ENCODE results near the gene PGAP1. TPM values are rescaled to one million over a fixed set of nuclear protein-coding genes. Genes with fewer than 3 reads are reported as not detected.

PGAP1 gene
- total and polyA plus RNA-seq, 2 experiments from 2014 or later = 6.5 to 13.4 TPM

- no peak for TF ChIP-seq CTCF (IDR thresholded peaks at IDR 0.05; ENCODE audit: low read depth, low read length)
- no peaks in the 10 kb centered on the region for H3K9me3 ChIP-seq (ENCODE audit: low read depth)
- H3K4me3 ChIP-seq = no peak overlapping the region
- no peaks in the 10 kb centered on the region for H3K36me3 ChIP-seq
- H3K27me3 ChIP-seq = no peaks in the 10 kb centered on the region
- H3K4me1 ChIP-seq (ENCODE audit: low read depth) = no peaks in the 10 kb centered on the region
- no peak overlapping the region for H3K27ac ChIP-seq
- no peak for DNase-seq (ENCODE audit: low read depth in 1 of 2, low spot score in 1 of 2)
Observed at GRCh38 chr2:196967775-196968174, 41.3 kb upstream of the PGAP1 start.

GRCh38 chr2:196967116-196967515, 40.6 kb upstream of the PGAP1 start:
- no peaks in the 10 kb centered on the region for H3K9me3 ChIP-seq (ENCODE audit: low read depth)
- peak in 1 of 2 donors; percentile 86 for DNase-seq (ENCODE audit: low read depth in 1 of 2, low spot score in 1 of 2)
- TF ChIP-seq CTCF (IDR thresholded peaks at IDR 0.05; ENCODE audit: low read depth, low read length) = no peak
- H3K4me3 ChIP-seq = no peak overlapping the region
- H3K4me1 ChIP-seq (ENCODE audit: low read depth) = no peaks in the 10 kb centered on the region
- H3K27me3 ChIP-seq = no peaks in the 10 kb centered on the region
- no peaks in the 10 kb centered on the region for H3K36me3 ChIP-seq
- H3K27ac ChIP-seq = no peak overlapping the region

DNA sequence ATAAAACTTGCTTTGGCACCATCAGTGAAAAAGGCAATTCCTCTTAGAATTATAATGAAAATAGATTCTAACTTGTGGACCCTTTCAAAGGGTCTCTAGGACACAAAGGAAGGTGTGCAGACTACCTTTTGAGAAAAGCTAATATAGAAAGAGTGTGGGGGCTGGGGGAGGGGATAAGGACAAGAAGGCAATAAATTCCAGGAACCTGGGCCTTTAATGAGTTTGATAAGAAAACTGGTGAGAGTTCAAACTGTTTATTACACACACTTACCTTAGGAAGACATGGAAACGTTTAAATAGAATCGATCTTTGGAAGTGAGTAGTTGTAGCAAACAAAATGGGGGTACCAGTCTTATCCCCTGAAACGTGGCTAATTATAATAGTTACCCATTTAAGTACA, 39.6 kb upstream of the PGAP1 start:
- TF ChIP-seq CTCF (IDR thresholded peaks at IDR 0.05; ENCODE audit: low read depth, low read length) = no peak
- no peaks in the 10 kb centered on the region for H3K9me3 ChIP-seq (ENCODE audit: low read depth)
- no peak for DNase-seq (ENCODE audit: low read depth in 1 of 2, low spot score in 1 of 2)
- H3K4me1 ChIP-seq (ENCODE audit: low read depth) = no peaks in the 10 kb centered on the region
- no peak overlapping the region for H3K27ac ChIP-seq
- H3K4me3 ChIP-seq = no peak overlapping the region
- H3K27me3 ChIP-seq = no peaks in the 10 kb centered on the region
- H3K36me3 ChIP-seq = no peaks in the 10 kb centered on the region

DNA sequence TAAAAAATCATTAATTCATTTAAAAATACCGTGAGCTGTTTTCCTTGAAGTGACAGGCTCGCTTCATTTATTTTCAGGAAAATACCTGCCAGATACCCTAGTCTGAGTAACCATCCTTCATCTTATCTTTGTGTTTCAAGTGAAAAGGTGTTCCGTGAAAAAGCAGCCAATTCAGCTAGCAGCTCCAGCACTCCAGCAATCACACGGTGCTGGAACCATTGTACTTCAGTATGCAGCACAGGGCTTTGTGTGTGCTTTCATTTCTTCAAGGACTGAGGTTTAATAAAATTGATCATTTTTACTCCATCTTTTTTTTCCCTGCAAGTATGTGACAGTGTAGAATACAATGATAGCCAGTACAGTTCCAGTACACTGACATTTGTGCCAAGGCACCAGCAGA, 39.1 kb upstream of the PGAP1 start:
- TF ChIP-seq CTCF (IDR thresholded peaks at IDR 0.05; ENCODE audit: low read depth, low read length) = no peak
- no peak overlapping the region for H3K4me3 ChIP-seq
- DNase-seq (ENCODE audit: low read depth in 1 of 2, low spot score in 1 of 2) = no peak
- no peaks in the 10 kb centered on the region for H3K27me3 ChIP-seq
- no peak overlapping the region for H3K27ac ChIP-seq
- no peaks in the 10 kb centered on the region for H3K4me1 ChIP-seq (ENCODE audit: low read depth)
- H3K36me3 ChIP-seq = no peaks in the 10 kb centered on the region
- no peaks in the 10 kb centered on the region for H3K9me3 ChIP-seq (ENCODE audit: low read depth)

DNA sequence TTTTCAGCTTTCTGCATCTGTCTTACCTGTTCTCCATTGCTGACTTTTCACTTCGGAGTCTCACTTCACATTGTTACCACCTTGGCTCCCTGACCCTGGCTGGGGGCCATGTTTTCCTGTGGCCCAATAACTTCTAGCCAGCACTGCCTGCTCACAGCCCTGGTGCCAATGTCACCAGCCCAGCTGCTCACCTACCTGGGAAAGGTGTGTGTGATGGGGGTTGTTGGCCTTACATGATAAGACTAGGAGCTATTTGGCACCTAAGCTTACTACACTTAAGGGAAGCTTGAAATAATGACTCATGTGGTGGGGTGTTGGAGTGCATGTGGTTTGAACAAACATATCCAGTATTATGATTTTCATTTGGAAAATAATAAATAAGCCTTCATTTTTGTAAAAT, 37.5 kb upstream of the PGAP1 start:
- no peak for DNase-seq (ENCODE audit: low read depth in 1 of 2, low spot score in 1 of 2)
- Histone ChIP-seq H3K4me3 (no peak overlapping the region), H3K27ac (no peak overlapping the region), H3K27me3 (no peaks in the 10 kb centered on the region), H3K36me3 (no peaks in the 10 kb centered on the region), H3K4me1 (ENCODE audit: low read depth) (no peaks in the 10 kb centered on the region), H3K9me3 (ENCODE audit: low read depth) (no peaks in the 10 kb centered on the region)
- no peak for TF ChIP-seq CTCF (IDR thresholded peaks at IDR 0.05; ENCODE audit: low read depth, low read length)

DNA sequence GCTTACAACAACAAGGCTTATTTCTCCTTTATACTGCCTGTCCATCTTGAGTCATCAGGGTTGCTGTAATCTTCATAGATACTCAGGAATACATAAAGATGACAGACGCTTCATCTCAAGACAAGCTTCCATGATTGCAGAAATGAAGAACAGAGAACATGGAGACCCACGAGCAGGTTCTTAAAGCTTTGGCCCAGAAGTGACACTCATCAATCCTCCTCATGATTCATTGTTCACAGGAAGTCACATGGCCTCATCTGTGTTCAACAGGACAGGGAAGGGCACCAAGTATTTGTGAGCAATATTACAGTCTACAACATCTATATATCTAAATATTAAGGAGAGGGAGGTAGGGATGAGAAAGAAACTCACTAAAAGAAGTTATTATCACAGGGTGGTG, 36.5 kb upstream of the PGAP1 start:
- H3K27ac ChIP-seq = no peak overlapping the region
- no peak for TF ChIP-seq CTCF (IDR thresholded peaks at IDR 0.05; ENCODE audit: low read depth, low read length)
- no peaks in the 10 kb centered on the region for H3K27me3 ChIP-seq
- H3K36me3 ChIP-seq = no peaks in the 10 kb centered on the region
- no peaks in the 10 kb centered on the region for H3K9me3 ChIP-seq (ENCODE audit: low read depth)
- H3K4me1 ChIP-seq (ENCODE audit: low read depth) = no peaks in the 10 kb centered on the region
- no peak for DNase-seq (ENCODE audit: low read depth in 1 of 2, low spot score in 1 of 2)
- no peak overlapping the region for H3K4me3 ChIP-seq
